Activated CD4-positive, CD25-positive, alpha-beta regulatory T cell treated with anti-CD3 and anti-CD28 coated beads, Interleukin-2, amount 50 U/mL, for 16 hours (primary cell): Measurements from ENCODE around the gene TEX9.
"Not testable (repeated sequence)": the region's sequence is repeated elsewhere in the genome, so short reads cannot be mapped to it uniquely, and the experiment has no call there.

Experiments used
- DNase-seq: peaks from one replicate; pipeline ENCODE4 v3.0.0-alpha.2; 2020; ENCODE audit warnings: low read depth, low spot score

Gene TEX9

DNA sequence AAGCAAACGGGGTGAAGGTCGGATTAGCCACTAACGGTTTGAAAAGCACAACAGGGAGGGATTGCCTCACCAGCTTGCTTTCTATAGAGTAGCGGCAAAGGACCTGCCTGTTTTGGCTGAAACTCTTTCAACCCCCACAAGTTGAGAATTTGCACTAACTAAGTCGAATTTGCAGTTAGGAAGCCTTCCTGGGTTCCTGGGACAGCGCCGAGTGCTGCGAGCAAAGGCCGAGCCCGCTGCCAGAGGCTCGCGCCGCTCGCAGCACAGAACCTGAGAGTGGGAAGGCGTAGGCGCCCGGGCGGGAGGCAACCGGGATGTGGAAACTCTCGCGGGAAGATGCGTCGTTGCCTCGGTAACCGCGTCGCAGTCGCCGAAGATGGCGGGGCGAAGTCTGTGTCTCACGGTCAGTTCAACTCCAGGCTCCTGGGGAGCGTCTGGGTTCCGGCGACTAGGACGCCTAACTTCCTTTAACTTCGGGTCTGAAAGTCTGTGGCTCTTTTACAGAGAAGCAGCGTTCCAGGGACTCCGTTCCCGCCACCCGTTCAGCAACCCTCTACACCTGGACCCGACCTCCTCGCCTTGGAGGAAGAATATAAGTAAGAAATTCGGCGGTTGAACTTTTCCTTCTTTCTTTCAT is at the start of gene TEX9:
Gene TEX9 (plus strand): TSS at position 352 of the 637 bp plus-strand sequence. CDS start 25 bp downstream, at position 377.
- peak; percentile 18 for DNase-seq

DNA sequence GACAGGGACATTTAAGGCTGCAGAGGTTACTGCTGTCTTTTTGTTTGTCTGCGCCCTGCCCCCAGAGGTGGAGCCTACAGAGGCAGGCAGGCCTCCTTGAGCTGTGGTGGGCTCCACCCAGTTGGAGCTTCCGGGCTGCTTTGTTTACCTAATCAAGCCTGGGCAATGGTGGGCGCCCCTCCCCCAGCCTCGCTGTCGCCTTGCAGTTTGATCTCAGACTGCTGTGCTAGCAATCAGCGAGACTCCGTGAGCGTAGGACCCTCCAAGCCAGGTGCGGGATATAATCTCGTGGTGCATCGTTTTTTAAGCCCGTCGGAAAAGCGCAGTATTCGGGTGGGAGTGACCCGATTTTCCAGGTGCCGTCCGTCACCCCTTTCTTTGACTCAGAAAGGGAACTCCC is 48.7 kb upstream of the TEX9 start:
- DNase-seq, result not testable (repeated sequence)

DNA sequence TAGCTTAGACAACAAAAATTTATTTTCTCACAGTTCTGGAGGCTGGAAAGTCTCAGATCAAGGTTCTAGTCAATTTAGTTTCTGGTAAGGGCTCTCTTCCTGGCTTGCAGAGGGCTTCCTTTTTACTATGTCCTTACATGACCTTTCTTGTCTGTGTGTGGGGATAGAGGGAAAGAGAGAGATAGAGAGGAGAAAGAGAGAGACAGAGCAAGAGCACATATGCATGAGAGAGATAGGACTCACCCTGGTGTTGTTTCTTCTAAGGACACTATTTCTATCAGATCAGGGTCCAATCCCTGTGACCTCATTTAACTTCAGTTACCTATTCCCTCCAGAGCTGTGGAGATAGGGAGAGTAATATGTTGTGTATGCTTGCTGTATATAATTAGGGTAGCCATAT is 44.9 kb upstream of the TEX9 start:
- no peak for DNase-seq

GRCh38 chr15:56320861-56321260 is 44.4 kb upstream of the TEX9 start:
- no peak for DNase-seq

GRCh38 chr15:56322444-56322843 is 42.8 kb upstream of the TEX9 start:
- no peak for DNase-seq

GRCh38 chr15:56323435-56323834 is 41.8 kb upstream of the TEX9 start:
- DNase-seq, result no peak

GRCh38 chr15:56325186-56325585 is 40.0 kb upstream of the TEX9 start:
- DNase-seq, result no peak

- no peak for DNase-seq
Measured at GRCh38 chr15:56327721-56328502, 37.3 kb upstream of the TEX9 start.

GRCh38 chr15:56337084-56337725 is 28.0 kb upstream of the TEX9 start:
- no peak for DNase-seq

DNA sequence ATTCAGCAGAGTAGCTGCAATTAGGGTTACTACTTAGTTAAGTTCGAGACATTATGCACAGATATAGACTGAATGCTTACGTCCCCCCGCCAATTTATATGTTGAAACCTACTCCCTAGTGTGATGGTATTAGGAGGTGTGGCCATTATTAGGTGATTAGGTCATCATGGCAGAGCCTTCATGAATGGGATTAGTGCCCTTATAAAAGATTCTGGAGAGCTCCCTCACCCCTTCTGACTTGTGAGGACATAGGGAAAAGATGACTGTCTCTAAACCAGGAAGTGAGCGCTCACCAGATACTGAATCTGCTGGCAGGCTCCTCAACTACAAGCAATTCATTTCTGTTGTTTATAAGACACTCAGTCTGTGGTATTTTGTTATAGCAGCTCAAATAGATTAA is 25.6 kb upstream of the TEX9 start:
- DNase-seq, result no peak

- DNase-seq, result no peak
Measured at GRCh38 chr15:56341201-56341600, 24.0 kb upstream of the TEX9 start.

DNA sequence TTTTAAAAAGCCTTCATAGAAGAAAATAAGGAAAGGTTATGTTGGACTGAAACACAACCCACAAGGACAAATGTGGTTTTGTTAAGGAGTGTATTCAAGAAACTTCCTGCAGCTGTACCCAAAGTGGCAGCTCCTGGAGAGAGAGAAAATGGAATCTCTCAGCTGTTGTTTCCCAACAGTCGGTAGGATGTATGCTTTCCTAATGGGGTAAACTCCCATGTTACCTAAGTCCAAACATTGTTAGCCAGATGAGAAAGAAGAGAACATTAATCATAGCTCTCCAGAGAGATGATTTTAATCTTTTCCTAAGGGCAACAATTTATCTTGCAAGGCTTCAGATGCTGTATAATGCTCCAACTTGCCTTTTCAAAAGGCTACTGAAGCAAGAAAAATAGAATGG is 22.6 kb upstream of the TEX9 start:
- no peak for DNase-seq

DNA sequence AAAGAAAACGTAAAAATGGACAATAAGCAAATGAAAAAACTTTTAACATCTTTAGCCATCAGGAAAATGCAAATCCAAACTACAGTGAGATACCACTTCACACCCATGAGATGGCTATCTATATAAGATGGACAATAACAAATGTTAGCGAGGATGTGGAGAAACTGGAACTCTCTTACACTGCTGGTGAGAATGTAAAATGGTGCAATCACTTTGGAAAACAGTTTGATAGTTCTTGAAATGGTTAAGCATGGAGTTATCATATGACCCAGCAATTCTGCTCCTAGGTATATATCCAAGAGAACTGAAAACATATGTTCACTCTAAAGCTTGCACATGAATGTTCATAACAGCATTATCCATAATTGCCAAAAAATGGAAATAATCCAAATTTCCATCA is 21.3 kb upstream of the TEX9 start:
- no peak for DNase-seq

- no peak for DNase-seq
Measured at GRCh38 chr15:56344336-56344735, 20.9 kb upstream of the TEX9 start.

GRCh38 chr15:56346414-56346813 is 18.8 kb upstream of the TEX9 start:
- no peak for DNase-seq

GRCh38 chr15:56349554-56349953 is 15.7 kb upstream of the TEX9 start:
- DNase-seq, result no peak

DNA sequence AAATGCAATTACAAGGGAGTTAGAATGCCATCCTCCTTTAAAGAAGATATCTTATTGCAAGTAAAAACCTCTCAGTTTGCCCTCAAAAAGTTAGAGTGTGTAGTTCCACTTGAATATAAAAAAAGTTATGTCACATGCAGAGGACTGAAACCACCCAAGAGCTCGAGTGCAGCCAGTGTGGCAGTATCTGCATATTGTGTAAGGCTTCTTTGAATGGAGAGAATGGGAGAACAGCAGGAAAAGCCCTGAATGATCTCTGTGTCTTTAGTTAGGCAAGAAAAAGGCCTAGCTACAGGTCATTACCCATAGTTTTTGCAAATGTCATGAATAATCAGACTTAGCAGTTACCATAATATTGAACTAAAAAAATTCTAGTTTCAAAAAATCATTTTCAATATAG is 13.9 kb upstream of the TEX9 start:
- DNase-seq, result no peak

GRCh38 chr15:56351957-56352506 is 13.2 kb upstream of the TEX9 start:
- no peak for DNase-seq

DNA sequence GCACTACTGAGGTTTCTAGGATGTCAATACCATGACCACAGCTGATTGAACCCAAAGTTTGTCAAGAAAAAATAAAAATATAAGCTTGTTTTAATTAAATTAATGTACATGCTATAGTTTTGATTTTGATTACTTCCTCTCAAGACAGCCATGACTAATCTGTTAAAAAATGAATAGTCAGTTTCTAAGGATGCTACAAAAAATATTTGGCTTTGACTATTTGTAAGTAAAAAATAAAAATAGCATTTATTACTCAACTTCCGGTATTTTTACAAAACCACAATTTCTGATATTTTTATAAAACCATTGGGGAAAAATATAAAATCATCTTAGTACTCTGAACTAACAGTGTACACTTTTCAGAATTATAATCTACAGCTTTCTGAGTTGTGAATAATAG is 12.1 kb upstream of the TEX9 start:
- DNase-seq, result no peak

- no peak for DNase-seq
Measured at GRCh38 chr15:56353740-56354139, 11.5 kb upstream of the TEX9 start.

GRCh38 chr15:56356616-56357015 is 8.6 kb upstream of the TEX9 start:
- DNase-seq, result no peak

DNA sequence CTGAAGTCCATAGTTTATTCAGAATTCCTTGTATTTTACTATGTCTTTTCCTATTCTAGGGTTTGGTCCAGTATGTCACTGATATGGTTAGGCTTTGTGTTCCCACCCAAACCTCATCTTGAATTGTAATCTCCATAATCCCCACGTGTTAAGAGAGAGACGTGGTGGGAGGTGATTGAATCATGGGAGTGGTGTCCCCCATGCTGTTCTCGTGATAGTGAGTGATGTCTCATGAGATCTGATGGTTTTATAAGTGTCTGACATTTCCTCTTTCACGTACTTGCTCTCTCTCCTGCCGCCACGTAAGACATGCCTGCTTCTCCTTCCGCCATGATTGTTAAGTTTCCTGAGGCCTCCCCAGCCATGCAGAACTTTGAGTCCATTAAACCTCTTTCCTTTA is 6.6 kb upstream of the TEX9 start:
- no peak for DNase-seq

DNA sequence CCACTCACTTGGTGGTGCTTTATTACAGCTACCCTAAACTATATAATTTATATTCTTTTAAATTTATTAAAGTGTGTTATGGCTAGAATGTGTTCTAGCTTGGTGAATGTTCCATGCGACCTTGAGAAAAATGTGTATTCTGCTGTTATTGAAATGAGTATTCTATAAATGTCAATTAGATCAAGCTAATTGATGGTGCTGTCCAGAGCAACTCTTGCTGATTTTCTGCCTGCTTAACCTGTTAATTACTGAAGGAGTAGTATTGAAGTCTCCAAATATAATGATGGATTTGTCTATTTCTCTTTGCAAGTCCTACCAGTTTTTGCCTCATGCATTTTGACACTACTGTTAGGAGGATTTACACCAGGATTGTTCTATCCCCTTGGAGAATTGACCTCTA is 3.2 kb upstream of the TEX9 start:
- DNase-seq, result no peak
